Liver (tissue), 9 donors: ENCODE measurements around the gene OSCP1. TPM values are rescaled to one million over a fixed set of nuclear protein-coding genes. Genes with fewer than 3 reads are reported as not detected.

Experiments
- DNase-seq: peaks from one replicate; pipeline ENCODE4 v3.0.0-alpha.2; 2017; ENCODE audit warnings: low spot score
- H3K27ac ChIP-seq, 2 donors: one replicate each; pipeline ENCODE4 v1.7.0; 2013; ENCODE audit warnings: inconsistent platforms in 2 of 2, low read length in 2 of 2, control low read depth in 1 of 2, low read depth in 1 of 2, mild to moderate bottlenecking in 1 of 2
- H3K27me3 ChIP-seq, 4 donors: one replicate each; pipeline versions ENCODE4 v1.6.1 to v1.7.0; 2013; ENCODE audit warnings: low read length in 3 of 4, inconsistent platforms in 1 of 4, mild to moderate bottlenecking in 1 of 4, moderate library complexity in 1 of 4; ENCODE audit not compliant: control insufficient read depth in 4 of 4, insufficient read depth in 4 of 4
- H3K36me3 ChIP-seq, 4 donors: one replicate each; pipeline versions ENCODE4 v1.6.1 to v1.7.0; 2013; ENCODE audit warnings: low read length in 3 of 4, mild to moderate bottlenecking in 3 of 4, low read depth in 1 of 4, moderate library complexity in 1 of 4; ENCODE audit not compliant: control insufficient read depth in 4 of 4, insufficient read depth in 3 of 4
- H3K4me1 ChIP-seq, 4 donors: one replicate each; pipeline versions ENCODE4 v1.6.1 to v1.7.0; 2013; ENCODE audit warnings: low read length in 3 of 4, mild to moderate bottlenecking in 3 of 4, moderate library complexity in 1 of 4; ENCODE audit not compliant: control insufficient read depth in 4 of 4, insufficient read depth in 4 of 4
- H3K4me3 ChIP-seq, 3 donors: one replicate each; pipeline versions ENCODE4 v1.6.1 to v1.7.0; 2013; ENCODE audit warnings: low read length in 3 of 3, control low read depth in 1 of 3, low read depth in 1 of 3, mild to moderate bottlenecking in 1 of 3
- H3K9ac ChIP-seq, 2 donors: one replicate each; pipeline ENCODE4 v1.7.0; 2013; ENCODE audit warnings: low read length in 2 of 2, mild to moderate bottlenecking in 2 of 2, moderate library complexity in 2 of 2, control low read depth in 1 of 2, low read depth in 1 of 2
- H3K9me3 ChIP-seq, 4 donors: one replicate each; pipeline versions ENCODE4 v1.6.1 to v1.7.0; 2013; ENCODE audit warnings: low read length in 3 of 4; ENCODE audit not compliant: control insufficient read depth in 4 of 4
- EGR1 ChIP-seq, 2 donors: IDR thresholded peaks; 2 replicates each; pipeline ENCODE4 v1.6.1; 2016 to 2018; ENCODE audit warnings: antibody characterized with exemption in 2 of 2, low read depth in 2 of 2
- FOXA1 ChIP-seq: IDR thresholded peaks from 2 replicates; pipeline ENCODE4 v1.6.1; 2016; ENCODE audit warnings: antibody characterized with exemption
- FOXA2 ChIP-seq: IDR thresholded peaks from 2 replicates; pipeline ENCODE4 v1.6.1; 2016; ENCODE audit warnings: antibody characterized with exemption
- GABPA ChIP-seq, 2 donors: IDR thresholded peaks in 1 of 2; conservative IDR thresholded peaks in 1 of 2; 2 replicates each; pipeline ENCODE4 v1.6.1; 2016; ENCODE audit warnings: antibody characterized with exemption in 2 of 2, mild to moderate bottlenecking in 1 of 2, moderate library complexity in 1 of 2
- HNF4A ChIP-seq, 2 donors: conservative IDR thresholded peaks; 2 replicates each; pipeline ENCODE4 v1.6.1; 2016; ENCODE audit warnings: antibody characterized with exemption in 2 of 2, mild to moderate bottlenecking in 2 of 2
- HNF4G ChIP-seq: IDR thresholded peaks from 2 replicates; pipeline ENCODE4 v1.6.1; 2016; ENCODE audit warnings: antibody characterized with exemption
- JUND ChIP-seq, 2 donors: IDR thresholded peaks; 2 replicates each; pipeline ENCODE4 v1.6.1; 2016; ENCODE audit warnings: antibody characterized with exemption in 2 of 2
- NR2F2 ChIP-seq: IDR thresholded peaks from 2 replicates; pipeline ENCODE4 v1.6.1; 2016; ENCODE audit warnings: antibody characterized with exemption
- RAD21 ChIP-seq, 2 donors: IDR thresholded peaks; 2 replicates each; pipeline ENCODE4 v1.6.1; 2016; ENCODE audit warnings: antibody characterized with exemption in 2 of 2, mild to moderate bottlenecking in 2 of 2
- RXRA ChIP-seq, 2 donors: IDR thresholded peaks; 2 replicates each; pipeline ENCODE4 v1.6.1; 2017 to 2018; ENCODE audit warnings: antibody characterized with exemption in 2 of 2, mild to moderate bottlenecking in 1 of 2
- SP1 ChIP-seq: IDR thresholded peaks from 2 replicates; pipeline ENCODE4 v1.6.1; 2018; ENCODE audit warnings: antibody characterized with exemption, mild to moderate bottlenecking
- YY1 ChIP-seq: IDR thresholded peaks from 2 replicates; pipeline ENCODE4 v1.6.1; 2016; ENCODE audit warnings: antibody characterized with exemption, mild to moderate bottlenecking
- WGBS: extraction: QIAGEN DNeasy Blood & Tissue Kit; methylation state at CpG from one replicate; pipeline ENCODE4 v1.1.7; 2013; 5-methylcytosine and 5-hydroxymethylcytosine counted together
- polyA plus RNA-seq, 2 donors: library from polyadenylated mRNA; stranded (reverse) in 1 of 2; unstranded in 1 of 2; fragments of 200-250 nt in 1 of 2; fragments of >200 nt in 1 of 2; fragmentation: Nextera tagmentation in 1 of 2; extraction: Ambion mirVana in 1 of 2; gene quantifications; one replicate each; pipeline versions ENCODE4 v1.2.1 to v1.2.3, GENCODE V29; 2013 to 2015
- total RNA-seq, 2 donors: library from RNA; depleted of rRNA; stranded (reverse); fragments of >200 nt; gene quantifications; one replicate each; pipeline ENCODE4 v1.2.3, GENCODE V29; 2014
- TF ChIP-seq, protein P1 (sequence below): IDR thresholded peaks from 2 replicates; pipeline ENCODE4 v1.6.1; 2016; ENCODE audit warnings: antibody characterized with exemption, mild to moderate bottlenecking
- TF ChIP-seq, protein P2 (sequence below): IDR thresholded peaks from 2 replicates; pipeline ENCODE4 v1.6.1; 2016; ENCODE audit warnings: antibody characterized with exemption
- TF ChIP-seq, protein P3 (sequence below): fragments of 150-350 bp; IDR thresholded peaks from 2 replicates; pipeline ENCODE4 v1.5.1; 2017; ENCODE audit warnings: improper control_type of control experiment, low read depth, low read length; ENCODE audit not compliant: missing input control
- TF ChIP-seq, protein P4 (sequence below): IDR thresholded peaks from 2 replicates; pipeline ENCODE4 v1.6.1; 2016; ENCODE audit warnings: antibody characterized with exemption
- donor health status: healthy.
- donor health status: healthy.
- donor health status: healthy.
- donor health status: healthy.
- donor health status: healthy.

Gene OSCP1
- total and polyA plus RNA-seq, 4 donors, result 1.1 to 1.7 (median 1.5) TPM

DNA sequence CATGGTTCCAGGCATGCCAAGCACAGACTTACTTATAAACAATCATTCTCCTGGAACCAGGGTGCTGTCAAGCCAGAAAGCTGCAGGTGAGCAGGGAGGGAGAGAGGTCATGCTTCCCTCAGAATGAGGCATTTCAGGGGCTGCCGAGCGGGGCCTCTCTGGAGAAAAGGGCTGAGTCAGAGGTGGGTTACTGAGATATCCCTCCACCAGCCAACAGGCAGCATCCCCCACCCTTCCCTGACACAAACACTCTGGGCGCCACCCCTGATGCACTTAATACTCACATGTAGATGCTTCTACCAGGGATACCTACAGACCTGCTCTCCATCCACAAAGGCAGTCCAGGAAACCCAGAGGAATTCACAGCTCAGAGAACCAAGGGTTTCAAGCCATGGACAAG, 77.6 kb downstream of the OSCP1 start:
- Histone ChIP-seq H3K9me3 (no peaks in the 10 kb centered on the region), H3K4me3 (no peak overlapping the region), H3K27ac (peak overlapping the region; percentile 85 to 91), H3K36me3 (peaks cover 0 to 5% (median under 1%) of the 10 kb centered on the region in 4 donors), H3K4me1 (peaks cover 11 to 35% (median 26%) of the 10 kb centered on the region in 4 donors), H3K9ac (no peak overlapping the region), H3K27me3 (no peaks in the 10 kb centered on the region)
- WGBS, result 96% methylated on average over 3 of the region's 3 CpGs
- peak; percentile 57 for DNase-seq
- TF ChIP-seq EGR1 (IDR thresholded peaks at IDR 0.05; ENCODE audit: low read depth in 2 of 2) (no peak), JUND (IDR thresholded peaks at IDR 0.05) (no peak), HNF4A (conservative IDR thresholded peaks at IDR 0.05) (no peak), YY1 (no peak), GABPA (IDR thresholded peaks at IDR 0.05 in 1 of 2, conservative IDR thresholded peaks at IDR 0.05 in 1 of 2) (no peak), FOXA2 (no peak), RAD21 (IDR thresholded peaks at IDR 0.05) (no peak), FOXA1 (no peak), NR2F2 (no peak), RXRA (IDR thresholded peaks at IDR 0.05) (no peak)
- TF ChIP-seq, protein P1, sequence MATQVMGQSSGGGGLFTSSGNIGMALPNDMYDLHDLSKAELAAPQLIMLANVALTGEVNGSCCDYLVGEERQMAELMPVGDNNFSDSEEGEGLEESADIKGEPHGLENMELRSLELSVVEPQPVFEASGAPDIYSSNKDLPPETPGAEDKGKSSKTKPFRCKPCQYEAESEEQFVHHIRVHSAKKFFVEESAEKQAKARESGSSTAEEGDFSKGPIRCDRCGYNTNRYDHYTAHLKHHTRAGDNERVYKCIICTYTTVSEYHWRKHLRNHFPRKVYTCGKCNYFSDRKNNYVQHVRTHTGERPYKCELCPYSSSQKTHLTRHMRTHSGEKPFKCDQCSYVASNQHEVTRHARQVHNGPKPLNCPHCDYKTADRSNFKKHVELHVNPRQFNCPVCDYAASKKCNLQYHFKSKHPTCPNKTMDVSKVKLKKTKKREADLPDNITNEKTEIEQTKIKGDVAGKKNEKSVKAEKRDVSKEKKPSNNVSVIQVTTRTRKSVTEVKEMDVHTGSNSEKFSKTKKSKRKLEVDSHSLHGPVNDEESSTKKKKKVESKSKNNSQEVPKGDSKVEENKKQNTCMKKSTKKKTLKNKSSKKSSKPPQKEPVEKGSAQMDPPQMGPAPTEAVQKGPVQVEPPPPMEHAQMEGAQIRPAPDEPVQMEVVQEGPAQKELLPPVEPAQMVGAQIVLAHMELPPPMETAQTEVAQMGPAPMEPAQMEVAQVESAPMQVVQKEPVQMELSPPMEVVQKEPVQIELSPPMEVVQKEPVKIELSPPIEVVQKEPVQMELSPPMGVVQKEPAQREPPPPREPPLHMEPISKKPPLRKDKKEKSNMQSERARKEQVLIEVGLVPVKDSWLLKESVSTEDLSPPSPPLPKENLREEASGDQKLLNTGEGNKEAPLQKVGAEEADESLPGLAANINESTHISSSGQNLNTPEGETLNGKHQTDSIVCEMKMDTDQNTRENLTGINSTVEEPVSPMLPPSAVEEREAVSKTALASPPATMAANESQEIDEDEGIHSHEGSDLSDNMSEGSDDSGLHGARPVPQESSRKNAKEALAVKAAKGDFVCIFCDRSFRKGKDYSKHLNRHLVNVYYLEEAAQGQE, result no peak
- TF ChIP-seq, protein P2, sequence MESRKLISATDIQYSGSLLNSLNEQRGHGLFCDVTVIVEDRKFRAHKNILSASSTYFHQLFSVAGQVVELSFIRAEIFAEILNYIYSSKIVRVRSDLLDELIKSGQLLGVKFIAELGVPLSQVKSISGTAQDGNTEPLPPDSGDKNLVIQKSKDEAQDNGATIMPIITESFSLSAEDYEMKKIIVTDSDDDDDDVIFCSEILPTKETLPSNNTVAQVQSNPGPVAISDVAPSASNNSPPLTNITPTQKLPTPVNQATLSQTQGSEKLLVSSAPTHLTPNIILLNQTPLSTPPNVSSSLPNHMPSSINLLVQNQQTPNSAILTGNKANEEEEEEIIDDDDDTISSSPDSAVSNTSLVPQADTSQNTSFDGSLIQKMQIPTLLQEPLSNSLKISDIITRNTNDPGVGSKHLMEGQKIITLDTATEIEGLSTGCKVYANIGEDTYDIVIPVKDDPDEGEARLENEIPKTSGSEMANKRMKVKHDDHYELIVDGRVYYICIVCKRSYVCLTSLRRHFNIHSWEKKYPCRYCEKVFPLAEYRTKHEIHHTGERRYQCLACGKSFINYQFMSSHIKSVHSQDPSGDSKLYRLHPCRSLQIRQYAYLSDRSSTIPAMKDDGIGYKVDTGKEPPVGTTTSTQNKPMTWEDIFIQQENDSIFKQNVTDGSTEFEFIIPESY, result no peak
- TF ChIP-seq, protein P3, sequence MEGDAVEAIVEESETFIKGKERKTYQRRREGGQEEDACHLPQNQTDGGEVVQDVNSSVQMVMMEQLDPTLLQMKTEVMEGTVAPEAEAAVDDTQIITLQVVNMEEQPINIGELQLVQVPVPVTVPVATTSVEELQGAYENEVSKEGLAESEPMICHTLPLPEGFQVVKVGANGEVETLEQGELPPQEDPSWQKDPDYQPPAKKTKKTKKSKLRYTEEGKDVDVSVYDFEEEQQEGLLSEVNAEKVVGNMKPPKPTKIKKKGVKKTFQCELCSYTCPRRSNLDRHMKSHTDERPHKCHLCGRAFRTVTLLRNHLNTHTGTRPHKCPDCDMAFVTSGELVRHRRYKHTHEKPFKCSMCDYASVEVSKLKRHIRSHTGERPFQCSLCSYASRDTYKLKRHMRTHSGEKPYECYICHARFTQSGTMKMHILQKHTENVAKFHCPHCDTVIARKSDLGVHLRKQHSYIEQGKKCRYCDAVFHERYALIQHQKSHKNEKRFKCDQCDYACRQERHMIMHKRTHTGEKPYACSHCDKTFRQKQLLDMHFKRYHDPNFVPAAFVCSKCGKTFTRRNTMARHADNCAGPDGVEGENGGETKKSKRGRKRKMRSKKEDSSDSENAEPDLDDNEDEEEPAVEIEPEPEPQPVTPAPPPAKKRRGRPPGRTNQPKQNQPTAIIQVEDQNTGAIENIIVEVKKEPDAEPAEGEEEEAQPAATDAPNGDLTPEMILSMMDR, result no peak

DNA sequence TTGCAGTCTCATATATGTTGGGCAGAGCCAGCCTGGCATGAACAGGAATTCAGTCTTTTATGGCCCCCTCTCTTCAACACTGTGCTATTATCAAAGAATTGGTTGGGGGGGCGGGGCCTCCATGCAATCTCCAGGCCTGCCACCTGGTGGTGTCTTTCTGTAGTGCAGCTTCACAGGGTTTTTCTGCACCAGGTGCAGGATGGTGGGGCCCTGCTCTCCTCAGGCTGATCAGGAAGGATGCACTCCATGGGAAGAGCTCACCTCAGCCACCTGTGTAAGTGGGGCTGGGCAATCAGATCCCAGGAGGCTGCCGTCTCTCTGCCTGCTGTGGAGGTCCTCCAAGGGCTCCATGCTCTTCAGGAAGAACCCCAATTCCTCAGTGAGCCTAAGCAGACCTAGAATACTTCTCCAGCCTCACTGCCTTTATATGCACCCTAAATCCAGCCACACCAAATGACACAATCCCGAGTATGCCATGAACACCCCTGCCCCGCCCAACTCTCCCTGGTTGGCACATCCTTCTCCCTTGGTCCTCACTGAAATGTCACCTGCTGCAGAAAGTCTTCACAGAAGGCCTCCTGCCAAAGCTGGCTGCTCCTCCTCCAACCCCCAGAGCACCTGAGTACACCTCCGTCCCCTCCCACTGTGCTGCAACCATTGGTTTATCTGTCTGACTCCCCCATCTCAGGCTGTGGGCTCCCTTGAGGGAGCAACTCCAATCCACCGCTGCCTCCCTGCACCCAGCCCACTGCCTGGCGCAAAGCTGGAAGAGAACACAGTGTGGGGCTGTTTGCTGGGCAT, 81.0 kb downstream of the OSCP1 start:
- Histone ChIP-seq H3K27ac (no peak overlapping the region), H3K4me3 (no peak overlapping the region), H3K9ac (no peak overlapping the region), H3K36me3 (peaks cover 0 to 7% (median 2%) of the 10 kb centered on the region in 4 donors), H3K27me3 (no peaks in the 10 kb centered on the region), H3K9me3 (no peaks in the 10 kb centered on the region), H3K4me1 (peaks cover 8 to 28% (median 15%) of the 10 kb centered on the region in 4 donors)
- DNase-seq, result peak; percentile 92
- 60% methylated on average over 7 of the region's 7 CpGs for WGBS
- TF ChIP-seq, protein P1, result no peak
- TF ChIP-seq SP1 (peak; percentile 12), NR2F2 (no peak), HNF4G (no peak), YY1 (no peak), RAD21 (IDR thresholded peaks at IDR 0.05) (peak; percentile 79 to 89), JUND (IDR thresholded peaks at IDR 0.05) (no peak)
- TF ChIP-seq, protein P4, sequence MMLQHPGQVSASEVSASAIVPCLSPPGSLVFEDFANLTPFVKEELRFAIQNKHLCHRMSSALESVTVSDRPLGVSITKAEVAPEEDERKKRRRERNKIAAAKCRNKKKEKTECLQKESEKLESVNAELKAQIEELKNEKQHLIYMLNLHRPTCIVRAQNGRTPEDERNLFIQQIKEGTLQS, result no peak
- TF ChIP-seq, protein P2, result no peak
